Measurements from ENCODE around the gene TECPR2. TPM values are rescaled to one million over a fixed set of nuclear protein-coding genes. Genes with fewer than 3 reads are reported as not detected.

The TECPR2 gene
- total and polyA plus RNA-seq, 2 of the 13 experiments (the other 11 are each of a cell fraction or from before 2014, with no cell fraction given) = 3.5 to 5.7 TPM

GRCh38 chr14:102321456-102322422, 41.0 kb upstream of the TECPR2 start (continued):
- TF ChIP-seq, protein P1, sequence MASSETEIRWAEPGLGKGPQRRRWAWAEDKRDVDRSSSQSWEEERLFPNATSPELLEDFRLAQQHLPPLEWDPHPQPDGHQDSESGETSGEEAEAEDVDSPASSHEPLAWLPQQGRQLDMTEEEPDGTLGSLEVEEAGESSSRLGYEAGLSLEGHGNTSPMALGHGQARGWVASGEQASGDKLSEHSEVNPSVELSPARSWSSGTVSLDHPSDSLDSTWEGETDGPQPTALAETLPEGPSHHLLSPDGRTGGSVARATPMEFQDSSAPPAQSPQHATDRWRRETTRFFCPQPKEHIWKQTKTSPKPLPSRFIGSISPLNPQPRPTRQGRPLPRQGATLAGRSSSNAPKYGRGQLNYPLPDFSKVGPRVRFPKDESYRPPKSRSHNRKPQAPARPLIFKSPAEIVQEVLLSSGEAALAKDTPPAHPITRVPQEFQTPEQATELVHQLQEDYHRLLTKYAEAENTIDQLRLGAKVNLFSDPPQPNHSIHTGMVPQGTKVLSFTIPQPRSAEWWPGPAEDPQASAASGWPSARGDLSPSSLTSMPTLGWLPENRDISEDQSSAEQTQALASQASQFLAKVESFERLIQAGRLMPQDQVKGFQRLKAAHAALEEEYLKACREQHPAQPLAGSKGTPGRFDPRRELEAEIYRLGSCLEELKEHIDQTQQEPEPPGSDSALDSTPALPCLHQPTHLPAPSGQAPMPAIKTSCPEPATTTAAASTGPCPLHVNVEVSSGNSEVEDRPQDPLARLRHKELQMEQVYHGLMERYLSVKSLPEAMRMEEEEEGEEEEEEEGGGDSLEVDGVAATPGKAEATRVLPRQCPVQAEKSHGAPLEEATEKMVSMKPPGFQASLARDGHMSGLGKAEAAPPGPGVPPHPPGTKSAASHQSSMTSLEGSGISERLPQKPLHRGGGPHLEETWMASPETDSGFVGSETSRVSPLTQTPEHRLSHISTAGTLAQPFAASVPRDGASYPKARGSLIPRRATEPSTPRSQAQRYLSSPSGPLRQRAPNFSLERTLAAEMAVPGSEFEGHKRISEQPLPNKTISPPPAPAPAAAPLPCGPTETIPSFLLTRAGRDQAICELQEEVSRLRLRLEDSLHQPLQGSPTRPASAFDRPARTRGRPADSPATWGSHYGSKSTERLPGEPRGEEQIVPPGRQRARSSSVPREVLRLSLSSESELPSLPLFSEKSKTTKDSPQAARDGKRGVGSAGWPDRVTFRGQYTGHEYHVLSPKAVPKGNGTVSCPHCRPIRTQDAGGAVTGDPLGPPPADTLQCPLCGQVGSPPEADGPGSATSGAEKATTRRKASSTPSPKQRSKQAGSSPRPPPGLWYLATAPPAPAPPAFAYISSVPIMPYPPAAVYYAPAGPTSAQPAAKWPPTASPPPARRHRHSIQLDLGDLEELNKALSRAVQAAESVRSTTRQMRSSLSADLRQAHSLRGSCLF (CRISPR knock-in tag; IDR thresholded peaks at IDR 0.05; ENCODE audit: borderline replicate concordance) = no peak
- TF ChIP-seq TSC22D2 (CRISPR knock-in tag; IDR thresholded peaks at IDR 0.05; ENCODE audit: borderline replicate concordance) (no peak), CSRNP1 (CRISPR knock-in tag; IDR thresholded peaks at IDR 0.05) (0 out of 2 replicates have a peak, but pooled peaks have one; percentile 20), MTA3 (CRISPR knock-in tag; IDR thresholded peaks at IDR 0.05) (no peak), ETV5 (CRISPR knock-in tag; IDR thresholded peaks at IDR 0.05; ENCODE audit: borderline replicate concordance) (peak; percentile 97), TRIM22 (IDR thresholded peaks at IDR 0.05) (no peak), ZMYM2 (CRISPR knock-in tag; IDR thresholded peaks at IDR 0.05) (peak; percentile 45; the same call in 1 of the 2 replicates), SOX13 (IDR thresholded peaks at IDR 0.05) (no peak), SOX13 (CRISPR knock-in tag; conservative IDR thresholded peaks at IDR 0.05 in 1 of 2, IDR thresholded peaks at IDR 0.05 in 1 of 2) (peak in 1 of 2 experiments; percentile 73; a peak in 2 of 4 replicates), ZNF768 (CRISPR knock-in tag; IDR thresholded peaks at IDR 0.05) (no peak), HNRNPL (IDR thresholded peaks at IDR 0.05; ENCODE audit: low read depth, low read length) (no peak), ZNF138 (CRISPR knock-in tag; IDR thresholded peaks at IDR 0.05; ENCODE audit: low read depth) (no peak), SP2 (CRISPR knock-in tag; IDR thresholded peaks at IDR 0.05) (no peak)
- TF ChIP-seq, protein P2, sequence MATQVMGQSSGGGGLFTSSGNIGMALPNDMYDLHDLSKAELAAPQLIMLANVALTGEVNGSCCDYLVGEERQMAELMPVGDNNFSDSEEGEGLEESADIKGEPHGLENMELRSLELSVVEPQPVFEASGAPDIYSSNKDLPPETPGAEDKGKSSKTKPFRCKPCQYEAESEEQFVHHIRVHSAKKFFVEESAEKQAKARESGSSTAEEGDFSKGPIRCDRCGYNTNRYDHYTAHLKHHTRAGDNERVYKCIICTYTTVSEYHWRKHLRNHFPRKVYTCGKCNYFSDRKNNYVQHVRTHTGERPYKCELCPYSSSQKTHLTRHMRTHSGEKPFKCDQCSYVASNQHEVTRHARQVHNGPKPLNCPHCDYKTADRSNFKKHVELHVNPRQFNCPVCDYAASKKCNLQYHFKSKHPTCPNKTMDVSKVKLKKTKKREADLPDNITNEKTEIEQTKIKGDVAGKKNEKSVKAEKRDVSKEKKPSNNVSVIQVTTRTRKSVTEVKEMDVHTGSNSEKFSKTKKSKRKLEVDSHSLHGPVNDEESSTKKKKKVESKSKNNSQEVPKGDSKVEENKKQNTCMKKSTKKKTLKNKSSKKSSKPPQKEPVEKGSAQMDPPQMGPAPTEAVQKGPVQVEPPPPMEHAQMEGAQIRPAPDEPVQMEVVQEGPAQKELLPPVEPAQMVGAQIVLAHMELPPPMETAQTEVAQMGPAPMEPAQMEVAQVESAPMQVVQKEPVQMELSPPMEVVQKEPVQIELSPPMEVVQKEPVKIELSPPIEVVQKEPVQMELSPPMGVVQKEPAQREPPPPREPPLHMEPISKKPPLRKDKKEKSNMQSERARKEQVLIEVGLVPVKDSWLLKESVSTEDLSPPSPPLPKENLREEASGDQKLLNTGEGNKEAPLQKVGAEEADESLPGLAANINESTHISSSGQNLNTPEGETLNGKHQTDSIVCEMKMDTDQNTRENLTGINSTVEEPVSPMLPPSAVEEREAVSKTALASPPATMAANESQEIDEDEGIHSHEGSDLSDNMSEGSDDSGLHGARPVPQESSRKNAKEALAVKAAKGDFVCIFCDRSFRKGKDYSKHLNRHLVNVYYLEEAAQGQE (IDR thresholded peaks at IDR 0.05; ENCODE audit: borderline replicate concordance in 1 of 2, low read depth in 1 of 2, low read length in 2 of 2) = peak in 1 of 2 experiments; percentile 55; a peak in 1 of 4 replicates
- TF ChIP-seq, protein P3, sequence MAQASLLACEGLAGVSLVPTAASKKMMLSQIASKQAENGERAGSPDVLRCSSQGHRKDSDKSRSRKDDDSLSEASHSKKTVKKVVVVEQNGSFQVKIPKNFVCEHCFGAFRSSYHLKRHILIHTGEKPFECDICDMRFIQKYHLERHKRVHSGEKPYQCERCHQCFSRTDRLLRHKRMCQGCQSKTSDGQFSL (CRISPR knock-in tag; IDR thresholded peaks at IDR 0.05) = peak; percentile 96
